HepG2 (cell line): ENCODE measurements around the gene MSRB3. TPM values are rescaled to one million over a fixed set of nuclear protein-coding genes. Genes with fewer than 3 reads are reported as not detected.
A peak's percentile ranks its signal among the peaks of the same experiment; 100 is the strongest.

Source experiments
- AKAP8 ChIP-seq: sonication (generic); formaldehyde crosslinking; IDR thresholded peaks from 2 replicates; pipeline ENCODE4 v1.5.1; 2020; ENCODE audit warnings: mild to moderate bottlenecking, missing genetic modification reagents
- BCL3 ChIP-seq: sonication (generic); formaldehyde crosslinking; IDR thresholded peaks from 2 replicates; pipeline ENCODE4 v1.5.1; 2020; ENCODE audit warnings: mild to moderate bottlenecking, missing genetic modification reagents, moderate library complexity
- BRD4 ChIP-seq: sonication (generic); formaldehyde crosslinking; IDR thresholded peaks from 2 replicates; pipeline ENCODE4 v1.4.0; 2020; ENCODE audit warnings: missing genetic modification reagents
- CHCHD3 ChIP-seq: sonication (generic); formaldehyde crosslinking; IDR thresholded peaks from 2 replicates; pipeline ENCODE4 v1.8.0; 2022; ENCODE audit warnings: mild to moderate bottlenecking, missing genetic modification reagents, moderate library complexity
- CHD4 ChIP-seq: fragments of 200-600 bp; sonication (generic); IDR thresholded peaks from 2 replicates; pipeline ENCODE4 v1.7.0; 2017; ENCODE audit warnings: mild to moderate bottlenecking, low read length, borderline replicate concordance
- GABPB1 ChIP-seq: IDR thresholded peaks from 2 replicates; pipeline ENCODE4 v1.6.1; 2016; ENCODE audit warnings: mild to moderate bottlenecking, missing genetic modification reagents, moderate library complexity, missing compliant biosample characterization
- GZF1 ChIP-seq: sonication (generic); formaldehyde crosslinking; IDR thresholded peaks from 2 replicates; pipeline ENCODE4 v1.5.1; 2020; ENCODE audit warnings: mild to moderate bottlenecking, missing genetic modification reagents
- HOXA5 ChIP-seq: sonication (generic); formaldehyde crosslinking; IDR thresholded peaks from 2 replicates; pipeline ENCODE4 v1.4.0; 2020; ENCODE audit warnings: missing genetic modification reagents
- KDM2A ChIP-seq: sonication (generic); formaldehyde crosslinking; IDR thresholded peaks from 2 replicates; pipeline ENCODE4 v1.4.0; 2020; ENCODE audit warnings: low read depth, missing genetic modification reagents, borderline replicate concordance
- MAFK ChIP-seq, 2 experiments: IDR thresholded peaks in 1 of 2; conservative IDR thresholded peaks in 1 of 2; 2 replicates each; pipeline ENCODE4 v1.6.1; 2011; ENCODE audit warnings: improper control_type of control experiment in 2 of 2, low read length in 2 of 2
- NFE2L2 ChIP-seq: fragments of 150-350 bp; IDR thresholded peaks from 2 replicates; pipeline ENCODE4 v1.6.1; 2014; ENCODE audit warnings: low read length
- POLR2AphosphoS5 ChIP-seq: IDR thresholded peaks from 2 replicates; pipeline ENCODE4 v1.6.1; 2012; ENCODE audit warnings: low read depth, low read length
- PTBP1 ChIP-seq: fragments of 200-400 bp; formaldehyde crosslinking; IDR thresholded peaks from 2 replicates; pipeline ENCODE4 v1.6.1; 2018; ENCODE audit warnings: low read length, low read depth; ENCODE audit not compliant: poor library complexity, severe bottlenecking
- RCOR2 ChIP-seq: IDR thresholded peaks from 2 replicates; pipeline ENCODE4 v1.6.1; 2016; ENCODE audit warnings: missing biosample characterization, missing genetic modification reagents
- REL ChIP-seq: sonication (generic); formaldehyde crosslinking; conservative IDR thresholded peaks from 2 replicates; pipeline ENCODE4 v1.8.0; 2022; ENCODE audit warnings: mild to moderate bottlenecking, missing genetic modification reagents, moderate library complexity
- RFX1 ChIP-seq: fragments of 450-650 bp; IDR thresholded peaks from 2 replicates; pipeline ENCODE4 v1.6.1; 2017
- SNAI1 ChIP-seq: sonication (generic); formaldehyde crosslinking; IDR thresholded peaks from 2 replicates; pipeline ENCODE4 v1.5.0; 2020; ENCODE audit warnings: mild to moderate bottlenecking, missing genetic modification reagents, borderline replicate concordance
- SP1 ChIP-seq, 2 experiments: fragments of 450-650 bp in 1 of 2; sonication (generic) in 1 of 2; formaldehyde crosslinking in 1 of 2; IDR thresholded peaks; 2 replicates each; pipeline versions ENCODE4 v1.4.0 to v1.6.1; 2016 to 2020; ENCODE audit warnings: missing genetic modification reagents in 1 of 2
- TSC22D2 ChIP-seq: sonication (generic); formaldehyde crosslinking; IDR thresholded peaks from 2 replicates; pipeline ENCODE4 v1.5.1; 2020; ENCODE audit warnings: missing genetic modification reagents, mild to moderate bottlenecking, borderline replicate concordance
- ZBTB46 ChIP-seq: sonication (generic); formaldehyde crosslinking; IDR thresholded peaks from 2 replicates; pipeline ENCODE4 v1.4.0; 2020; ENCODE audit warnings: mild to moderate bottlenecking, missing genetic modification reagents, borderline replicate concordance
- ZNF205 ChIP-seq: IDR thresholded peaks from 2 replicates; pipeline ENCODE4 v1.6.1; 2018; ENCODE audit warnings: missing biosample characterization, missing genetic modification reagents
- ZNF225 ChIP-seq: sonication (generic); formaldehyde crosslinking; IDR thresholded peaks from 2 replicates; pipeline ENCODE4 v1.4.0; 2020; ENCODE audit warnings: mild to moderate bottlenecking, missing genetic modification reagents
- ZNF350 ChIP-seq: sonication (generic); formaldehyde crosslinking; IDR thresholded peaks from 2 replicates; pipeline ENCODE4 v1.4.0; 2020; ENCODE audit warnings: mild to moderate bottlenecking, low read depth, missing genetic modification reagents, borderline replicate concordance
- ZNF441 ChIP-seq: sonication (generic); formaldehyde crosslinking; IDR thresholded peaks from 2 replicates; pipeline ENCODE4 v1.7.0; 2021; ENCODE audit warnings: missing genetic modification reagents, borderline replicate concordance
- ZNF549 ChIP-seq: sonication (generic); formaldehyde crosslinking; IDR thresholded peaks from 2 replicates; pipeline ENCODE4 v1.5.0; 2020; ENCODE audit warnings: missing genetic modification reagents
- ZNF576 ChIP-seq: sonication (generic); formaldehyde crosslinking; IDR thresholded peaks from 2 replicates; pipeline ENCODE4 v1.4.0; 2020; ENCODE audit warnings: mild to moderate bottlenecking, missing genetic modification reagents
- polyA plus RNA-seq, 8 experiments: library from polyadenylated mRNA; depleted of rRNA in 3 of 8; stranded (reverse) in 7 of 8; unstranded in 1 of 8; fragments of >200 nt; fragmentation: Illumina TruSeq in 4 of 8; extraction: Trizol in 4 of 8; gene quantifications; 2 replicates each; pipeline versions ENCODE4 v1.2.1 to v1.2.3, GENCODE V29; 2011 to 2016; ENCODE audit warnings: low read depth in 4 of 8, missing spikeins in 1 of 8, mixed read lengths in 1 of 8; ENCODE audit not compliant: insufficient read depth in 1 of 8
- total RNA-seq, 5 experiments: library from RNA; depleted of rRNA; stranded (reverse); fragments of >200 nt; fragmentation: Illumina TruSeq; extraction: Trizol; gene quantifications; 2 replicates each; pipeline ENCODE4 v1.2.3, GENCODE V29; 2016; ENCODE audit warnings: low read depth in 1 of 5

The MSRB3 gene
- total and polyA plus RNA-seq, 2 of the 13 experiments (the other 11 are each of a cell fraction or from before 2014, with no cell fraction given): 1.5 to 1.9 TPM

GRCh38 chr12:65327207-65328076, 49.0 kb downstream of the MSRB3 start (continued):
- TF ChIP-seq ZNF576 (CRISPR knock-in tag) (no peak), TSC22D2 (CRISPR knock-in tag) (0 out of 2 replicates have a peak, but pooled peaks have one; percentile 40), REL (CRISPR knock-in tag) (no peak), PTBP1 (no peak), CHD4 (no peak), KDM2A (no peak), BRD4 (CRISPR knock-in tag) (no peak), RFX1 (no peak), ZNF441 (CRISPR knock-in tag) (no peak), ZBTB46 (no peak), POLR2AphosphoS5 (peak; percentile 57), SNAI1 (CRISPR knock-in tag) (no peak), RCOR2 (CRISPR knock-in tag) (peak; percentile 44; the same call in 1 of the 2 replicates), SP1 (IDR thresholded peaks at IDR 0.05) (no peak), SP1 (CRISPR knock-in tag; IDR thresholded peaks at IDR 0.05) (no peak), NFE2L2 (no peak; the same call in 1 of the 2 replicates), ZNF549 (CRISPR knock-in tag) (no peak), AKAP8 (CRISPR knock-in tag) (no peak), CHCHD3 (CRISPR knock-in tag) (no peak), ZNF225 (CRISPR knock-in tag) (no peak), HOXA5 (CRISPR knock-in tag) (no peak), MAFK (conservative IDR thresholded peaks at IDR 0.05 in 1 of 2, IDR thresholded peaks at IDR 0.05 in 1 of 2; ENCODE audit: low read length in 2 of 2) (no peak), GZF1 (CRISPR knock-in tag) (no peak), BCL3 (CRISPR knock-in tag) (no peak), ZNF205 (CRISPR knock-in tag) (no peak), GABPB1 (CRISPR knock-in tag) (peak; percentile 29; the same call in 1 of the 2 replicates), ZNF350 (CRISPR knock-in tag) (no peak)
